Left lung (tissue), 10 donors: ENCODE results near the gene DCXR. TPM values are rescaled to one million over a fixed set of nuclear protein-coding genes. Genes with fewer than 3 reads are reported as not detected.

Source experiments
- ATAC-seq: fragments of 200-7000 bp; cut with Tn5 transposase; one replicate; pipeline ENCODE4 v1.9.1; 2020; ENCODE audit warnings: moderate library complexity
- DNase-seq, 4 donors: peaks; one replicate each; pipeline ENCODE4 v3.0.0-alpha.2; 2013 to 2020
- H3K27ac ChIP-seq, 2 donors: fragments of 200-600 bp; sonication (generic) in 1 of 2; one replicate each; pipeline versions ENCODE4 v1.5.0 to v1.8.0; 2020 to 2021
- H3K27me3 ChIP-seq, 2 donors: fragments of 200-600 bp; sonication (generic) in 1 of 2; one replicate each; pipeline versions ENCODE4 v1.5.0 to v1.8.0; 2020 to 2021
- H3K36me3 ChIP-seq, 2 donors: fragments of 200-600 bp; sonication (generic) in 1 of 2; one replicate each; pipeline versions ENCODE4 v1.5.0 to v1.8.0; 2020 to 2021
- H3K4me1 ChIP-seq, 2 donors: fragments of 200-600 bp; one replicate each; pipeline ENCODE4 v1.8.0; 2021
- H3K4me3 ChIP-seq, 2 donors: fragments of 200-600 bp; sonication (generic) in 1 of 2; one replicate each; pipeline versions ENCODE4 v1.5.0 to v1.8.0; 2020 to 2021; ENCODE audit warnings: mild to moderate bottlenecking in 1 of 2
- H3K9me3 ChIP-seq, 2 donors: fragments of 200-600 bp; sonication (generic) in 1 of 2; one replicate each; pipeline versions ENCODE4 v1.5.0 to v1.8.0; 2020 to 2021
- CTCF ChIP-seq, 2 donors: fragments of 200-600 bp; sonication (generic) in 1 of 2; IDR thresholded peaks; one replicate each; pipeline versions ENCODE4 v1.5.0 to v1.8.0; 2021; ENCODE audit warnings: antibody characterized with exemption in 2 of 2
- intact Hi-C, 2 donors: fragments of 100-400 bp; cut with DNase I; formaldehyde crosslinking; loops; one replicate each; pipeline versions ENCODE4 v1.11.2 to v1.14.2; 2022
- polyA plus RNA-seq, 6 donors: library from polyadenylated mRNA; unstranded; fragments of 120-200 nt; gene quantifications; one replicate each; pipeline ENCODE4 v1.2.1, GENCODE V29; 2013; ENCODE audit not compliant: insufficient read length in 6 of 6
- total RNA-seq, 2 donors: library from RNA; stranded (reverse); fragmentation: NEBNext Ultra II Directional; extraction: Animal tissue kit (Norgen Biotek cat#: 25700); gene quantifications; one replicate each; pipeline ENCODE4 v1.2.1, GENCODE V29; 2021
- donor health status: DM: no; HTN: yes; CAD: no.
- donor health status: DM: no; HTN: no; CAD: no.

The DCXR gene
- total and polyA plus RNA-seq, 8 donors: 56.0 to 152 (median 79.4) TPM

GRCh38 chr17:82012640-82013295 lies 24.7 kb downstream of the DCXR start:
- H3K4me3 ChIP-seq: no peak overlapping the region
- H3K27me3 ChIP-seq: no peaks in the 10 kb centered on the region
- H3K9me3 ChIP-seq: no peaks in the 10 kb centered on the region
- intact Hi-C loops: no loop called here
- peak; percentile 67 for ATAC-seq
- peak in 1 of 4 donors; percentile 85 for DNase-seq
- H3K27ac ChIP-seq: peak overlapping the region; percentile 61 to 72
- peaks cover 0 to 11% of the 10 kb centered on the region in 2 donors for H3K4me1 ChIP-seq
- peaks cover 0 to 18% of the 10 kb centered on the region in 2 donors for H3K36me3 ChIP-seq
- no peak for TF ChIP-seq CTCF (IDR thresholded peaks at IDR 0.05)

GRCh38 chr17:82012261-82012639 lies 25.2 kb downstream of the DCXR start:
- H3K27ac ChIP-seq: peak overlapping the region; percentile 61 to 72
- DNase-seq: no peak

DNA sequence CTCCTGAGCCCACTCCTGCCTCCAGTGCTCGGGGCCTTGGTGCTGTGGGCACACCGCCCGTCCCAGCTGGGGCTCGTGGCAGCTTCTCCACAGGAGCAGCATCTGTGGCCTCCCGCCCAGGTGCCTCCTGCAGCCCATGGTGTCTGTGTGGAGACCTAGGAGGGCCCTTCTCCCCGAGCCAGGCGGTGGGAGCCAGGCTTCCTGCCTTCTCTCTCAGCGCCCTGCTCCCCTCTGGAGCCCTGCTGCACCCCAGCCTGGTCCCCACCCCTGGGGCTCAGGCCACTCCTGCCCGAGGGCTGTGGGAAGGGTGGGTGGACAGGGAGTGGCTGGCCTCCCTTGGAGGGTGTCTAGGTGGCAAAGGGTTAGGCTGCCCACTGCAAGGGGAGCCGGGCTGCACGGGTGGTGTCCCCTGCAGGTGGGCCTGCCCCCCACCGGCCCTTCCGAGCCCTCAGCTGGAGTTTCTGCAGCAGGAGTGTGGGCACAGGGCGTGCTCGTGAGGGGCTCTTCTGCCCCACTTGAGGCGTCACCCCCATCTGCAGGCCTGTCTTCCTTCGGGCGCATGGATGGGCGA lies 25.8 kb downstream of the DCXR start:
- no peak for ATAC-seq
- Histone ChIP-seq H3K9me3 (no peaks in the 10 kb centered on the region), H3K4me1 (peaks cover 0 to 11% of the 10 kb centered on the region in 2 donors), H3K27ac (no peak overlapping the region), H3K27me3 (no peaks in the 10 kb centered on the region), H3K4me3 (no peak overlapping the region), H3K36me3 (peaks cover 0 to 13% of the 10 kb centered on the region in 2 donors)
- DNase-seq: no peak
- intact Hi-C loops: no loop called here
- TF ChIP-seq CTCF (IDR thresholded peaks at IDR 0.05): no peak

More at GRCh38 chr17:82012261-82012639, 25.2 kb downstream of the DCXR start:
- Histone ChIP-seq H3K27me3 (no peaks in the 10 kb centered on the region), H3K36me3 (peaks cover 0 to 15% of the 10 kb centered on the region in 2 donors), H3K4me3 (no peak overlapping the region), H3K9me3 (no peaks in the 10 kb centered on the region), H3K4me1 (peaks cover 0 to 11% of the 10 kb centered on the region in 2 donors)
- TF ChIP-seq CTCF (IDR thresholded peaks at IDR 0.05): no peak
- intact Hi-C loops: no loop called here
- ATAC-seq: peak; percentile 2

DNA sequence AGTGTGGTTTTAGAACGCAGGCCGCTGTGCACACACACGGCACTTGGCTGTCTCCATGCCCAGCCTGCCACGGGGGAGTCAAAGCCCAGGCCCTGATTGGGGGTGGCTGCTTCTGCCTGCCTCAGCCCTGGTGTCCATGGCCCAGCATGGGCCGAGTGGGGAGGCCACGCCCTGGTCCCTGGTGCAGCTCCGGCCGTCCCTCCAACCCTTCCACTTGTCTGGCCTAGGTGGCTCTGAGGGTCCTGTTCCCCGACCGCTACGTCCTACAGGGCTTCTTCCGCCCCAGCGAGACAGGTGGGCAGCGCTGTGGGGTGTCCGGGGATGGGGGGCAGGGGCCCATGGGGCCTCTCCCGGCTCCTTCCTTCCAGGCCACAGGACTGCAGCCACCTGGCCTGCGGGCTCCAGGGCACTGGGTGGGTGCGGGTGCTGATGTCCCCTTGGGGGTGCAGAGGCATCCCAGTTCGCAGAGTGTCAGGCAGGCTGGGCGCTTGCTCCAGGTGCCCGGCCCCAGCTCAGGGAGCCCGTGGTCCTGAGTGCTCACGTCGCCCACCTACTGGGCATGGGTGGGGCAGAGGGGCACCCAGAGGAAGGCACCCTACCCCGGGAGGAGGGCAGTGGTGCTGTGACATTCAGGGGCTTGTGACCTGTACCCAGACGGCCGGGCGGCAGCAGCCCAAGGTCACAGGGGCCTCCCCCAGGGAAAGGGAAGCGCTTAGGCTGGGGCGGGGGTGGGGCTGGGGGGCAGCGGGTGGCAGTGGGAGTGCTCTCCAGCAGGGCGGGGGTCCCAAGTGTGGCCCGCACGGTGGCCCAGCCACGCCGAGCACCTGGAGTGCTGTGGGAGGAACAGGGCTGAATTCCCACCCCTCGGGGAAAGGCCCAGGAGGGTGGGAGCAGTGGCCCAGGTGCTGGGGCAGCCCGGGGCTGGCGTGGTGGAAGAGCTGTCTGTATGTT lies 26.6 kb downstream of the DCXR start:
- H3K4me3 ChIP-seq: no peak overlapping the region
- DNase-seq (no peak), ATAC-seq (no peak)
- no peak overlapping the region for H3K27ac ChIP-seq
- H3K36me3 ChIP-seq: peaks cover 0 to 13% of the 10 kb centered on the region in 2 donors
- H3K4me1 ChIP-seq: peaks cover 0 to 11% of the 10 kb centered on the region in 2 donors
- no peaks in the 10 kb centered on the region for H3K27me3 ChIP-seq
- intact Hi-C loops: no loop called here
- H3K9me3 ChIP-seq: no peaks in the 10 kb centered on the region
- no peak for TF ChIP-seq CTCF (IDR thresholded peaks at IDR 0.05)

GRCh38 chr17:82009413-82009812 lies 28.1 kb downstream of the DCXR start:
- H3K9me3 ChIP-seq: no peaks in the 10 kb centered on the region
- no peaks in the 10 kb centered on the region for H3K27me3 ChIP-seq
- no peak for ATAC-seq
- DNase-seq: no peak
- H3K4me3 ChIP-seq: no peak overlapping the region
- peaks cover 0 to 13% of the 10 kb centered on the region in 2 donors for H3K36me3 ChIP-seq
- intact Hi-C loops: no loop called here
- no peak overlapping the region for H3K27ac ChIP-seq
- TF ChIP-seq CTCF (IDR thresholded peaks at IDR 0.05): no peak
- peaks cover 0 to 11% of the 10 kb centered on the region in 2 donors for H3K4me1 ChIP-seq
